ENCODE results near the gene IBTK. TPM values are rescaled to one million over a fixed set of nuclear protein-coding genes. Genes with fewer than 3 reads are reported as not detected.
A peak's percentile ranks its signal among the peaks of the same experiment; 100 is the strongest.
"Not testable (repeated sequence)": the region's sequence is repeated elsewhere in the genome, so short reads cannot be mapped to it uniquely, and the experiment has no call there.

IBTK gene
- total RNA-seq, result 19.6 and 20.2 TPM in 2 replicates
- polyA plus RNA-seq, result 13.9 and 14.9 TPM in 2 replicates

DNA sequence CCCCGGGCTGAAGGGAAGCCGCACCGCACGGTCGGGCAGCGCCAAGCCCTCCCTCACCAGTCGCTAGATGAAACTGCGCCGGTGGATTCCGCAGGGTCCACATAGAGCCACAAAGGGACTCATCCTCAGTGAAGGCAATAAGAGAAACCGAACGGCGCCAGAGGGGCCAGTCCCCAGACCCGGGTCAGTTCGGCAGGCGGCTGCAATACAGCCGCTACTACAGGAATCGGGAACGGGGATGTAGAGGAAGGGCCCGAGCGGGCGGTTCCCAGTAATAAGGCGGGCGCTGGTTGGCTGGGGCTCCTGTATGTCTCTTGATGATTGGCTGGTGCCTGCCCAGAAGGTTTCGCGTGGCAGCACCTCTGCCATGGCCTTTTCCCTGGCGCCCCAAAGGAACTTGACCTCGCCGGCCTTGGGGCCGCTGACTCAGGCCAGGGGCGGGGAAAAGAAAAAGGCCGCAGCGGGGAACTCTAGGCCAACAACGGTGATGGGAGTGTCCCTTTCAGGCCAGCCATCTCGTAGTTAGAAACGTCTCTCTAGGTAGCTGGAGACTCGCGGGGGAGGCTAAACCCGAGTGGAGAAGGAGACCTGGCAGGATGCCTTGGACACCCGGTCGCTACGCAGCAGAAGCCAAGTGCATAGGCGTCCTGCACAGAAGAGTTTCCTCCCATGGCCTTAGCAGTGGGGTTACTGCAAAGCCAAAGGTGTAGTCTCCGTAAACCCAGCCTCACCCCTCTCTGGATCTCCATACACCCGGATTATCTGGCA lies at the start of gene IBTK:
Gene IBTK (minus strand): TSS at position 240 of the 768 bp plus-strand sequence. CDS start 7,258 bp downstream, outside the sequence.
- no peak for TF ChIP-seq CTCF (IDR thresholded peaks at IDR 0.05; ENCODE audit: low read depth, low read length)
- H3K27ac ChIP-seq, result peak within 1 kb of the TSS; percentile 98
- peak; percentile 93 to 95 for DNase-seq (ENCODE audit: low read depth in 1 of 2, low spot score in 1 of 2)
- H3K9me3 ChIP-seq (ENCODE audit: low read depth), result no peaks in the 10 kb centered on the region
- peak within 1 kb of the TSS; percentile 68 for H3K4me3 ChIP-seq
- H3K36me3 ChIP-seq, result no peaks in the 10 kb centered on the region
- peaks cover 18% of the 10 kb centered on the region for H3K4me1 ChIP-seq (ENCODE audit: low read depth)
- no peaks in the 10 kb centered on the region for H3K27me3 ChIP-seq

DNA sequence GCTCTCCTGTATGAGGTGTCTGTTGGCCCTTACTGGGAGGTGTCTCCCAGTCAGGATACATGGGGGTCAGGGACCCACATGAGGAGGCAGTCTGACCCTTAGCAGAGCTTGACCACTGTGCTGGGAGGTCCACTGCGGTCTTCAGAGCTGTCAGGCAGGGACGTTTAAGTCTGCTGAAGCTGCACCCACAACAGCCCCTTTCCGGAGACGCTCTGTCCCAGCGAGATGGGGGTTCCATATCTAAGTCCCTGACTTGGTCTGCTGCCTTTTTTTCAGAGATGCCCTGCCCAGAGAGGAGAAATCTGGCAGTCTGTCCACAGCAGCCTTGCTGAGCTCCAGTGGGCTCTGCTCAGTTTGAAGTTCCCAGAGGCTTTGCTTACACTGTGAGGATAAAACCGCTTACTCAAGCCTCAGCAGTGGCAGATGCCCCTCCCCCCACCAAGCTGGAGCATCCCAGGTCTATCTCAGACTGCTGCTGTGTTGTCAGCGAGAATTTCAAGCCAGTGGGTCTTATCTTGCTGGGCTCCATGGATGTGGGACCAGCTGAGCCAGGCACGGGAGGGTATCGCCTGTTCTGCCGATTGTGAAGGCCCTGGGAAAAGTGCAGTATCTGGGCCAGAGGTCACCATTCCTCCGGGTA lies 36.3 kb upstream of the IBTK start:
- H3K27me3 ChIP-seq, result no peaks in the 10 kb centered on the region
- no peaks in the 10 kb centered on the region for H3K9me3 ChIP-seq (ENCODE audit: low read depth)
- no peak overlapping the region for H3K4me3 ChIP-seq
- H3K27ac ChIP-seq, result no peak overlapping the region
- no peaks in the 10 kb centered on the region for H3K36me3 ChIP-seq
- no peak for TF ChIP-seq CTCF (IDR thresholded peaks at IDR 0.05; ENCODE audit: low read depth, low read length)
- H3K4me1 ChIP-seq (ENCODE audit: low read depth), result no peaks in the 10 kb centered on the region
- peak; percentile 22 to 24 for DNase-seq (ENCODE audit: low read depth in 1 of 2, low spot score in 1 of 2)

- not testable (repeated sequence) for H3K36me3 ChIP-seq; H3K4me3 ChIP-seq; H3K4me1 ChIP-seq (ENCODE audit: low read depth); H3K9me3 ChIP-seq (ENCODE audit: low read depth); H3K27me3 ChIP-seq; H3K27ac ChIP-seq; DNase-seq (ENCODE audit: low read depth in 1 of 2, low spot score in 1 of 2)
Observed at GRCh38 chr6:82281550-82281949, 34.0 kb upstream of the IBTK start.

GRCh38 chr6:82277686-82278085 lies 30.1 kb upstream of the IBTK start:
- H3K36me3 ChIP-seq, result no peaks in the 10 kb centered on the region
- H3K27me3 ChIP-seq, result no peaks in the 10 kb centered on the region
- no peaks in the 10 kb centered on the region for H3K4me1 ChIP-seq (ENCODE audit: low read depth)
- no peak for DNase-seq (ENCODE audit: low read depth in 1 of 2, low spot score in 1 of 2)
- no peak overlapping the region for H3K27ac ChIP-seq
- H3K4me3 ChIP-seq, result no peak overlapping the region
- TF ChIP-seq CTCF (IDR thresholded peaks at IDR 0.05; ENCODE audit: low read depth, low read length), result no peak
- H3K9me3 ChIP-seq (ENCODE audit: low read depth), result no peaks in the 10 kb centered on the region

DNA sequence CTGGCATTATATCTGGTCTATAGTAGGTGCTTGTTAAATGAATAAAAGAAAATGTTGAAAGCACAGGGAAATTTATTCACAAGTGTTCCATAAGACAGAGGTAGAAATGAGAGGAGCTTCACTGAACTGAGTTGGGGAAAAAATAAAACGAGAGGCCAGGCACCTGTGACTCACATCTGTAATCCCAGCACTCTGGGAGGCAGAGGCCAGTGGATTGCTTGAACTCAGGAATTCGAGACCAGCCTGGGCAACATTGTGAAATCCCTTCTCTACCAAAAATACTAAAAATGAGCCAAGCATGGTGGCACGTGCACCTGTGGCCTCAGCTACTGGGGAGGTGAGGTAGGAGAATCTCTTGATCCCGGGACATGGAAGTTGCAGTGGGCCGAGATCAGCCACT lies 28.1 kb upstream of the IBTK start:
- no peak for DNase-seq (ENCODE audit: low read depth in 1 of 2, low spot score in 1 of 2)
- no peaks in the 10 kb centered on the region for H3K36me3 ChIP-seq
- no peak overlapping the region for H3K27ac ChIP-seq
- no peak for TF ChIP-seq CTCF (IDR thresholded peaks at IDR 0.05; ENCODE audit: low read depth, low read length)
- no peak overlapping the region for H3K4me3 ChIP-seq
- no peaks in the 10 kb centered on the region for H3K9me3 ChIP-seq (ENCODE audit: low read depth)
- H3K27me3 ChIP-seq, result no peaks in the 10 kb centered on the region
- H3K4me1 ChIP-seq (ENCODE audit: low read depth), result no peaks in the 10 kb centered on the region

GRCh38 chr6:82273295-82273694 lies 25.8 kb upstream of the IBTK start:
- H3K4me3 ChIP-seq, result no peak overlapping the region
- no peak for TF ChIP-seq CTCF (IDR thresholded peaks at IDR 0.05; ENCODE audit: low read depth, low read length)
- H3K27ac ChIP-seq, result no peak overlapping the region
- H3K27me3 ChIP-seq, result no peaks in the 10 kb centered on the region
- DNase-seq (ENCODE audit: low read depth in 1 of 2, low spot score in 1 of 2), result no peak
- H3K4me1 ChIP-seq (ENCODE audit: low read depth), result no peaks in the 10 kb centered on the region
- H3K36me3 ChIP-seq, result no peaks in the 10 kb centered on the region
- no peaks in the 10 kb centered on the region for H3K9me3 ChIP-seq (ENCODE audit: low read depth)
